Measurements from ENCODE around the gene CDC20.

Gene CDC20

GRCh38 chr1:43373066-43373940 is 14.5 kb downstream of the CDC20 start:
- TF ChIP-seq POLR2AphosphoS5 (IDR thresholded peaks at IDR 0.05; ENCODE audit: low read depth, low read length) (no peak), SIN3A (IDR thresholded peaks at IDR 0.05; ENCODE audit: borderline replicate concordance, insufficient read depth, low read length) (no peak), REST (IDR thresholded peaks at IDR 0.05; ENCODE audit: insufficient read depth in 1 of 2, low read depth in 2 of 2, low read length in 2 of 2) (no peak), TAF1 (IDR thresholded peaks at IDR 0.05; ENCODE audit: borderline replicate concordance, insufficient read depth, low read length) (no peak), FOXP2 (optimal IDR thresholded peaks at IDR 0.05; ENCODE audit: borderline replicate concordance, extremely low read depth, extremely low read length, insufficient read depth) (no peak)

- TF ChIP-seq TAF1 (IDR thresholded peaks at IDR 0.05; ENCODE audit: borderline replicate concordance, insufficient read depth, low read length) (no peak), POLR2AphosphoS5 (IDR thresholded peaks at IDR 0.05; ENCODE audit: low read depth, low read length) (no peak), FOXP2 (optimal IDR thresholded peaks at IDR 0.05; ENCODE audit: borderline replicate concordance, extremely low read depth, extremely low read length, insufficient read depth) (no peak), SIN3A (IDR thresholded peaks at IDR 0.05; ENCODE audit: borderline replicate concordance, insufficient read depth, low read length) (no peak), REST (IDR thresholded peaks at IDR 0.05; ENCODE audit: insufficient read depth in 1 of 2, low read depth in 2 of 2, low read length in 2 of 2) (no peak)
These were observed 18.0 kb downstream of the CDC20 start for GRCh38 chr1:43376723-43377235.

DNA sequence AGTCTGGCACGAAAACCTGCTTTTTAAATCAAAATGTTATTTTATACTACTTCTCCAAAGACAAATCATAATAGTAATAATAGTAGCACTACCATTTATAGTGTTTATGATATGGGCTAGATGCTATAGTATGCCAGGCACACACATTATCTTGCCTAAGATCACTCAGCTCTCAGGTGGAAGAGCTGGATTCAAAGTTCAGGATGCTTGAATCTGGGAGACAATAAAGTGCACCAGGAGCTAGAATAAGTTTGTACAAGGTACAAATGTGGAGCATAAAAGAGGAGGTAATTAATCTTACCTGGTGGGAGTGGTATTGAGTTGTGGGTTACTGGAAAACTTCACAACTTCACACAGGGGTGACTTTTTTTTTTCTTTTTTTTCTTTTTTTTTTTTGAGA is 19.1 kb downstream of the CDC20 start:
- TF ChIP-seq FOXP2 (optimal IDR thresholded peaks at IDR 0.05; ENCODE audit: borderline replicate concordance, extremely low read depth, extremely low read length, insufficient read depth) (no peak), REST (IDR thresholded peaks at IDR 0.05; ENCODE audit: insufficient read depth in 1 of 2, low read depth in 2 of 2, low read length in 2 of 2) (no peak), POLR2AphosphoS5 (IDR thresholded peaks at IDR 0.05; ENCODE audit: low read depth, low read length) (no peak), TAF1 (IDR thresholded peaks at IDR 0.05; ENCODE audit: borderline replicate concordance, insufficient read depth, low read length) (no peak), SIN3A (IDR thresholded peaks at IDR 0.05; ENCODE audit: borderline replicate concordance, insufficient read depth, low read length) (no peak)

GRCh38 chr1:43379476-43379875 is 20.7 kb downstream of the CDC20 start:
- no peak for TF ChIP-seq REST (IDR thresholded peaks at IDR 0.05; ENCODE audit: insufficient read depth in 1 of 2, low read depth in 2 of 2, low read length in 2 of 2)
- no peak for TF ChIP-seq TAF1 (IDR thresholded peaks at IDR 0.05; ENCODE audit: borderline replicate concordance, insufficient read depth, low read length)
- no peak for TF ChIP-seq SIN3A (IDR thresholded peaks at IDR 0.05; ENCODE audit: borderline replicate concordance, insufficient read depth, low read length)
- no peak for TF ChIP-seq FOXP2 (optimal IDR thresholded peaks at IDR 0.05; ENCODE audit: borderline replicate concordance, extremely low read depth, extremely low read length, insufficient read depth)
- TF ChIP-seq POLR2AphosphoS5 (IDR thresholded peaks at IDR 0.05; ENCODE audit: low read depth, low read length) = no peak
